ENCODE results near the gene ZNF391. TPM values are rescaled to one million over a fixed set of nuclear protein-coding genes. Genes with fewer than 3 reads are reported as not detected.

The ZNF391 gene
- total and polyA plus RNA-seq, 2 donors (not counting 1 experiment from before 2014, with no cell fraction given), result 1.3 to 4.4 TPM

GRCh38 chr6:27451660-27452390, 63.3 kb downstream of the ZNF391 start:
- ATAC-seq (ENCODE audit: low read depth), result no peak
- H3K4me2 ChIP-seq (replicated peaks; ENCODE audit: low read depth, low read length, poor library complexity, severe bottlenecking), result no peak overlapping the region
- H4K20me1 ChIP-seq (ENCODE audit: control insufficient read depth, insufficient read depth, low read length, poor library complexity, severe bottlenecking), result no peaks in the 10 kb centered on the region
- TF ChIP-seq EZH2 (IDR thresholded peaks at IDR 0.05; ENCODE audit: borderline replicate concordance, insufficient read depth, low read depth, low read length, poor library complexity, severe bottlenecking), result no peak
- no peak for TF ChIP-seq CTCF (IDR thresholded peaks at IDR 0.05)
- peaks cover 34 to 59% of the 10 kb centered on the region in 2 experiments for H3K36me3 ChIP-seq (replicated peaks in 1 of 2; ENCODE audit: control extremely low read depth in 1 of 2, control insufficient read depth in 1 of 2, extremely low read depth in 1 of 2, insufficient read depth in 2 of 2, low read length in 1 of 2)
- no peak overlapping the region for H3K27ac ChIP-seq (ENCODE audit: low read length in 2 of 2)
- H3K27ac Mint-ChIP-seq, result no peak overlapping the region
- H3K4me3 ChIP-seq (ENCODE audit: control extremely low read depth in 1 of 5, extremely low read depth in 1 of 5, insufficient read depth in 1 of 5, low read depth in 2 of 5, low read length in 4 of 5), result no peak overlapping the region
- H3K4me1 ChIP-seq (ENCODE audit: control insufficient read depth in 2 of 2, insufficient read depth in 2 of 2, low read length in 2 of 2), result no peaks in the 10 kb centered on the region
- no peaks in the 10 kb centered on the region for H3K4me1 Mint-ChIP-seq
- no peaks in the 10 kb centered on the region for H3K79me2 ChIP-seq (ENCODE audit: control insufficient read depth, insufficient read depth, low read length)
- peaks cover 22 to 79% (median 34%) of the 10 kb centered on the region in 3 donors for H3K9me3 ChIP-seq (ENCODE audit: control extremely low read depth in 1 of 3, control insufficient read depth in 2 of 3, insufficient read depth in 1 of 3, low read length in 2 of 3)
- intact Hi-C loops (cut with micrococcal nuclease), result no loop called here
- H2AFZ ChIP-seq (ENCODE audit: insufficient read depth, low read depth, low read length, poor library complexity, severe bottlenecking), result no peak overlapping the region
- peaks cover 39% of the 10 kb centered on the region for H3K9me3 Mint-ChIP-seq (ENCODE audit: insufficient read depth)
- H3K9ac ChIP-seq (ENCODE audit: low read length), result peak overlapping the region; percentile 29
- ChIA-PET CTCF (no interaction called here), POLR2A (no interaction called here)
- H3K27me3 Mint-ChIP-seq, result no peaks in the 10 kb centered on the region
- DNase-seq, result no peak
- no CpG with 5 or more reads among the region's 9 CpGs for WGBS (ENCODE audit: insufficient coverage)
- H3K4me3 Mint-ChIP-seq, result no peak overlapping the region
- H3K27me3 ChIP-seq (replicated peaks in 1 of 4; ENCODE audit: control extremely low read depth in 1 of 4, control insufficient read depth in 3 of 4, insufficient read depth in 4 of 4, low read length in 3 of 4), result no peaks in the 10 kb centered on the region

- intact Hi-C loops (cut with micrococcal nuclease), result no loop called here
- no peak overlapping the region for H3K4me2 ChIP-seq (replicated peaks; ENCODE audit: low read depth, low read length, poor library complexity, severe bottlenecking)
- no peaks in the 10 kb centered on the region for H3K4me1 ChIP-seq (ENCODE audit: control insufficient read depth in 2 of 2, insufficient read depth in 2 of 2, low read length in 2 of 2)
- H3K27ac ChIP-seq (ENCODE audit: low read length in 2 of 2), result no peak overlapping the region
- TF ChIP-seq EZH2 (IDR thresholded peaks at IDR 0.05; ENCODE audit: borderline replicate concordance, insufficient read depth, low read depth, low read length, poor library complexity, severe bottlenecking) (no peak), CTCF (IDR thresholded peaks at IDR 0.05) (no peak)
- no peak overlapping the region for H2AFZ ChIP-seq (ENCODE audit: insufficient read depth, low read depth, low read length, poor library complexity, severe bottlenecking)
- no peak for DNase-seq
- ChIA-PET CTCF (no interaction called here), POLR2A (no interaction called here)
- H3K4me1 Mint-ChIP-seq, result no peaks in the 10 kb centered on the region
- H3K4me3 ChIP-seq (ENCODE audit: control extremely low read depth in 1 of 5, extremely low read depth in 1 of 5, insufficient read depth in 1 of 5, low read depth in 2 of 5, low read length in 4 of 5), result no peak overlapping the region
- no CpG with 5 or more reads among the region's 3 CpGs for WGBS (ENCODE audit: insufficient coverage)
- H3K79me2 ChIP-seq (ENCODE audit: control insufficient read depth, insufficient read depth, low read length), result no peaks in the 10 kb centered on the region
- H3K27me3 Mint-ChIP-seq, result no peaks in the 10 kb centered on the region
- H4K20me1 ChIP-seq (ENCODE audit: control insufficient read depth, insufficient read depth, low read length, poor library complexity, severe bottlenecking), result no peaks in the 10 kb centered on the region
- no peaks in the 10 kb centered on the region for H3K27me3 ChIP-seq (replicated peaks in 1 of 4; ENCODE audit: control extremely low read depth in 1 of 4, control insufficient read depth in 3 of 4, insufficient read depth in 4 of 4, low read length in 3 of 4)
- peaks cover 17 to 83% (median 37%) of the 10 kb centered on the region in 3 donors for H3K9me3 ChIP-seq (ENCODE audit: control extremely low read depth in 1 of 3, control insufficient read depth in 2 of 3, insufficient read depth in 1 of 3, low read length in 2 of 3)
- H3K36me3 ChIP-seq (replicated peaks in 1 of 2; ENCODE audit: control extremely low read depth in 1 of 2, control insufficient read depth in 1 of 2, extremely low read depth in 1 of 2, insufficient read depth in 2 of 2, low read length in 1 of 2), result peaks cover 39 to 66% of the 10 kb centered on the region in 2 experiments
- ATAC-seq (ENCODE audit: low read depth), result no peak
- no peak overlapping the region for H3K4me3 Mint-ChIP-seq
- no peak overlapping the region for H3K27ac Mint-ChIP-seq
- H3K9me3 Mint-ChIP-seq (ENCODE audit: insufficient read depth), result peaks cover 37% of the 10 kb centered on the region
- H3K9ac ChIP-seq (ENCODE audit: low read length), result peak overlapping the region; percentile 29
Measured at GRCh38 chr6:27452496-27452897, 63.9 kb downstream of the ZNF391 start.

All from B cell (primary cell).